HEK293T (cell line): ENCODE results near the gene KIF25.

Source experiments
- ELF4 ChIP-seq: fragments of 450-650 bp; IDR thresholded peaks from 2 replicates; pipeline ENCODE4 v1.6.1; 2017; ENCODE audit warnings: antibody characterized with exemption
- FOXA1 ChIP-seq: fragments of 450-650 bp; IDR thresholded peaks from 2 replicates; pipeline ENCODE4 v1.6.1; 2016; ENCODE audit warnings: mild to moderate bottlenecking
- FOXK2 ChIP-seq: fragments of 450-650 bp; IDR thresholded peaks from 2 replicates; pipeline ENCODE4 v1.6.1; 2016; ENCODE audit warnings: mild to moderate bottlenecking
- FOXM1 ChIP-seq: fragments of 450-650 bp; IDR thresholded peaks from 2 replicates; pipeline ENCODE4 v1.6.1; 2017; ENCODE audit warnings: mild to moderate bottlenecking, borderline replicate concordance
- HDGF ChIP-seq: fragments of 450-650 bp; IDR thresholded peaks from 2 replicates; pipeline ENCODE4 v1.6.1; 2017; ENCODE audit warnings: antibody characterized with exemption, borderline replicate concordance
- L3MBTL2 ChIP-seq: fragments of 450-650 bp; conservative IDR thresholded peaks from 2 replicates; pipeline ENCODE4 v1.6.1; 2016; ENCODE audit warnings: mild to moderate bottlenecking
- LEF1 ChIP-seq: fragments of 450-650 bp; IDR thresholded peaks from 2 replicates; pipeline ENCODE4 v1.6.1; 2017; ENCODE audit warnings: mild to moderate bottlenecking, borderline replicate concordance
- PKNOX1 ChIP-seq: fragments of 450-650 bp; IDR thresholded peaks from 2 replicates; pipeline ENCODE4 v1.6.1; 2016
- SP1 ChIP-seq: fragments of 450-650 bp; IDR thresholded peaks from 2 replicates; pipeline ENCODE4 v1.6.1; 2017
- TARDBP ChIP-seq: fragments of 450-650 bp; IDR thresholded peaks from 2 replicates; pipeline ENCODE4 v1.6.1; 2016

GRCh38 chr6:168017629-168018028 is 20.2 kb downstream of the KIF25 start:
- TF ChIP-seq L3MBTL2 (no peak), TARDBP (no peak), FOXK2 (no peak), LEF1 (no peak), FOXA1 (no peak), HDGF (no peak), SP1 (no peak), ELF4 (no peak), PKNOX1 (no peak), FOXM1 (no peak)
